ENCODE data around the gene ALPK3. TPM values are rescaled to one million over a fixed set of nuclear protein-coding genes. Genes with fewer than 3 reads are reported as not detected.

ALPK3 gene
- total and polyA plus RNA-seq, 2 donors (not counting 3 experiments of a cell fraction or from before 2014, with no cell fraction given) = 18.4 to 36.2 TPM

- intact Hi-C loops (cut with micrococcal nuclease) = no loop called here
- no peak overlapping the region for H3K9ac ChIP-seq (replicated peaks; ENCODE audit: extremely low read depth, insufficient read depth, low read length)
- peaks cover 0 to 12% of the 10 kb centered on the region in 2 experiments for H3K36me3 ChIP-seq (ENCODE audit: control insufficient read depth in 2 of 2, extremely low read depth in 1 of 2, insufficient read depth in 2 of 2, low read length in 2 of 2)
- no peaks in the 10 kb centered on the region for H3K9me3 ChIP-seq (replicated peaks; ENCODE audit: control insufficient read depth, insufficient read depth, low read length)
- FAIRE-seq (no peak), DNase-seq (ENCODE audit: low read depth, low spot score) (no peak)
- H3K27me3 ChIP-seq (ENCODE audit: control insufficient read depth in 2 of 2, insufficient read depth in 2 of 2, low read length in 2 of 2) = no peaks in the 10 kb centered on the region
- H3K79me2 ChIP-seq (ENCODE audit: control insufficient read depth, insufficient read depth, low read length) = no peaks in the 10 kb centered on the region
- H3K4me1 ChIP-seq (ENCODE audit: control insufficient read depth, extremely low read depth, insufficient read depth, low read length) = peaks cover 13% of the 10 kb centered on the region
- H3K4me2 ChIP-seq (ENCODE audit: insufficient read depth, low read length) = no peak overlapping the region
- no peak overlapping the region for H3K27ac ChIP-seq (ENCODE audit: insufficient read depth, low read depth, low read length)
- ChIA-PET POLR2A (no interaction called here), CTCF (interaction anchor here (1.3 to 2.1 kb wide), 4 partner anchors 9 to 97 kb away, joined by 5 to 9 read pairs (median 5); partner anchors contain the start of gene ALPK3)
- TF ChIP-seq MAX (IDR thresholded peaks at IDR 0.05; ENCODE audit: insufficient read depth, insufficient read length) = no peak
- TF ChIP-seq EZH2 (IDR thresholded peaks at IDR 0.05; ENCODE audit: borderline replicate concordance, low read depth, low read length, severe bottlenecking) = no peak
- no TSS peak for BruUV-seq (replicated peaks)
- H4K20me1 ChIP-seq (replicated peaks; ENCODE audit: control insufficient read depth, extremely low read depth, insufficient read depth, low read length) = no peaks in the 10 kb centered on the region
- no peak overlapping the region for H3K4me3 ChIP-seq (replicated peaks in 1 of 3; ENCODE audit: insufficient read depth in 1 of 3, low read depth in 1 of 3, low read length in 3 of 3)
- H3K9me1 ChIP-seq (replicated peaks; ENCODE audit: control insufficient read depth, extremely low read depth, insufficient read depth, low read length) = no peaks in the 10 kb centered on the region
- dilution Hi-C loops (cut with MboI; ENCODE audit: extremely low pct_ligation_motif_present, low sequenced_read_pairs) = loop anchor here (25.0 kb wide), 1 partner anchor 131 kb away; no protein-coding TSS in a partner anchor
- no peak overlapping the region for H2AFZ ChIP-seq (ENCODE audit: low read depth, low read length)
Measured at GRCh38 chr15:84831028-84831427, 13.9 kb downstream of the ALPK3 start.

- H3K79me2 ChIP-seq (ENCODE audit: control insufficient read depth, insufficient read depth, low read length) = no peaks in the 10 kb centered on the region
- no TSS peak for BruUV-seq (replicated peaks)
- FAIRE-seq = no peak
Measured at GRCh38 chr15:84831613-84832012, 14.5 kb downstream of the ALPK3 start.

More at GRCh38 chr15:84831613-84832012, 14.5 kb downstream of the ALPK3 start:
- intact Hi-C loops (cut with micrococcal nuclease) = no loop called here
- ChIA-PET POLR2A (no interaction called here), CTCF (interaction anchor here (1.3 to 2.1 kb wide), 4 partner anchors 10 to 96 kb away, joined by 5 to 9 read pairs (median 5); partner anchors contain the start of gene ALPK3)
- no peaks in the 10 kb centered on the region for H4K20me1 ChIP-seq (replicated peaks; ENCODE audit: control insufficient read depth, extremely low read depth, insufficient read depth, low read length)
- H3K4me3 ChIP-seq (replicated peaks in 1 of 3; ENCODE audit: insufficient read depth in 1 of 3, low read depth in 1 of 3, low read length in 3 of 3) = no peak overlapping the region
- no peak overlapping the region for H3K9ac ChIP-seq (replicated peaks; ENCODE audit: extremely low read depth, insufficient read depth, low read length)
- peaks cover 0 to 12% of the 10 kb centered on the region in 2 experiments for H3K36me3 ChIP-seq (ENCODE audit: control insufficient read depth in 2 of 2, extremely low read depth in 1 of 2, insufficient read depth in 2 of 2, low read length in 2 of 2)
- no peak for TF ChIP-seq CTCF (IDR thresholded peaks at IDR 0.05; ENCODE audit: extremely low read depth in 1 of 2, insufficient read depth in 1 of 2, low read depth in 1 of 2, low read length in 2 of 2)
- TF ChIP-seq GATA2 (IDR thresholded peaks at IDR 0.05; ENCODE audit: insufficient read depth, insufficient read length, low read depth, low read length) = no peak
- TF ChIP-seq MYC (IDR thresholded peaks at IDR 0.05; ENCODE audit: low read depth, low read length) = no peak
- TF ChIP-seq EZH2 (IDR thresholded peaks at IDR 0.05; ENCODE audit: borderline replicate concordance, low read depth, low read length, severe bottlenecking) = no peak
- no peak for TF ChIP-seq POLR2A (IDR thresholded peaks at IDR 0.05; ENCODE audit: low read depth, low read length)
- TF ChIP-seq FOS (IDR thresholded peaks at IDR 0.05; ENCODE audit: borderline replicate concordance, insufficient read depth, low read length) = no peak
- H3K9me3 ChIP-seq (replicated peaks; ENCODE audit: control insufficient read depth, insufficient read depth, low read length) = no peaks in the 10 kb centered on the region
- dilution Hi-C loops (cut with MboI; ENCODE audit: extremely low pct_ligation_motif_present, low sequenced_read_pairs) = loop anchor here (25.0 kb wide), 1 partner anchor 131 kb away; no protein-coding TSS in a partner anchor
- no peak overlapping the region for H3K4me2 ChIP-seq (ENCODE audit: insufficient read depth, low read length)
- peaks cover 13% of the 10 kb centered on the region for H3K4me1 ChIP-seq (ENCODE audit: control insufficient read depth, extremely low read depth, insufficient read depth, low read length)
- H3K27me3 ChIP-seq (ENCODE audit: control insufficient read depth in 2 of 2, insufficient read depth in 2 of 2, low read length in 2 of 2) = no peaks in the 10 kb centered on the region
- no peak overlapping the region for H2AFZ ChIP-seq (ENCODE audit: low read depth, low read length)
- DNase-seq (ENCODE audit: low read depth, low spot score) = peak; percentile 33
- no peaks in the 10 kb centered on the region for H3K9me1 ChIP-seq (replicated peaks; ENCODE audit: control insufficient read depth, extremely low read depth, insufficient read depth, low read length)
- H3K27ac ChIP-seq (ENCODE audit: insufficient read depth, low read depth, low read length) = no peak overlapping the region

Data from endothelial cell of umbilical vein (primary cell).